HepG2 (cell line): Measurements from ENCODE around the gene CELF6. TPM values are rescaled to one million over a fixed set of nuclear protein-coding genes. Genes with fewer than 3 reads are reported as not detected.

Experiments
- ATAC-seq: fragments of 200-7000 bp; cut with Tn5 transposase; 3 replicates; pipeline ENCODE4 v1.9.1; 2020; ENCODE audit warnings: mild to moderate bottlenecking, moderate library complexity
- BruUV-seq: library from RNA; stranded (reverse); fragments of 400-500 nt; replicated peaks from 2 replicates; lab custom pipeline; 2021; lab: Mats Ljungman, UMichigan
- CTCF ChIA-PET: fragments of 300-600 bp; formaldehyde crosslinking; extraction: SDS; loops from one replicate; lab custom pipeline; 2021; ENCODE audit warnings: low total read pairs, inconsistent platforms, low intra/inter-chr PET ratio; lab: Yijun Ruan, JAX
- POLR2A ChIA-PET: fragments of 350-600 bp; sonication (Branson Sonifier 250); formaldehyde crosslinking; loops from one replicate; lab custom pipeline; 2020; ENCODE audit warnings: antibody characterized with exemption, inconsistent platforms; lab: Yijun Ruan, JAX
- DNase-seq: peaks from one replicate; pipeline ENCODE4 v3.0.0-alpha.2; 2015; ENCODE audit warnings: low spot score
- FAIRE-seq: peaks from 3 replicates; lab custom pipeline; 2011; peaks lifted over from hg19 to GRCh38; lab: Jason Lieb, UNC
- H2AFZ ChIP-seq: one replicate; pipeline ENCODE4 v1.6.1; 2011; ENCODE audit warnings: low read length, inconsistent platforms
- H3K27ac ChIP-seq: fragments of 300-600 bp; 3 replicates; pipeline ENCODE4 v1.8.0; 2011; ENCODE audit warnings: mixed run types, mild to moderate bottlenecking, mixed read lengths, low read length, inconsistent platforms; ENCODE audit not compliant: insufficient read depth; ENCODE audit errors: extremely low read length
- H3K27me3 ChIP-seq, 2 experiments: fragments of 200-600 bp in 1 of 2; 2 replicates in 1 of 2; 3 replicates in 1 of 2; pipeline versions ENCODE4 v1.6.0 to v1.8.0; 2011; ENCODE audit warnings: low read length in 2 of 2, mild to moderate bottlenecking in 2 of 2, moderate library complexity in 2 of 2, inconsistent platforms in 1 of 2; ENCODE audit not compliant: insufficient read depth in 2 of 2, control insufficient read depth in 1 of 2
- H3K36me3 ChIP-seq, 2 experiments: fragments of 200-600 bp in 1 of 2; replicated peaks in 1 of 2; 2 replicates in 1 of 2; 3 replicates in 1 of 2; pipeline versions ENCODE4 v1.5.1 to v1.8.0; 2011; ENCODE audit warnings: low read length in 2 of 2, inconsistent platforms in 1 of 2; ENCODE audit not compliant: insufficient read depth in 2 of 2, control insufficient read depth in 1 of 2
- H3K4me1 ChIP-seq: 2 replicates; pipeline ENCODE4 v1.5.1; 2012; ENCODE audit warnings: low read length, inconsistent platforms; ENCODE audit not compliant: insufficient read depth
- H3K4me2 ChIP-seq: 2 replicates; pipeline ENCODE4 v1.6.0; 2011; ENCODE audit warnings: low read depth, low read length, inconsistent platforms
- H3K4me3 ChIP-seq, 3 experiments: fragments of 200-600 bp in 1 of 3; sonication (generic), shearing (Covaris generic) in 1 of 3; replicated peaks in 1 of 3; 2 replicates each; pipeline ENCODE4 v1.5.1; 2011 to 2016; ENCODE audit warnings: low read length in 3 of 3, inconsistent platforms in 2 of 3, low read depth in 2 of 3, mild to moderate bottlenecking in 2 of 3, control low read depth in 1 of 3, mixed read lengths in 1 of 3; ENCODE audit not compliant: insufficient read depth in 1 of 3
- H3K79me2 ChIP-seq: one replicate; pipeline ENCODE4 v1.6.1; 2011; ENCODE audit warnings: low read length, inconsistent platforms; ENCODE audit not compliant: insufficient read depth
- H3K9ac ChIP-seq: 2 replicates; pipeline ENCODE4 v1.6.0; 2011; ENCODE audit warnings: mild to moderate bottlenecking, low read depth, low read length, inconsistent platforms; ENCODE audit not compliant: insufficient read depth
- H3K9me3 ChIP-seq: 2 replicates; pipeline ENCODE4 v1.5.1; 2012; ENCODE audit warnings: mild to moderate bottlenecking, low read length
- H4K20me1 ChIP-seq: 2 replicates; pipeline ENCODE4 v1.6.0; 2011; ENCODE audit warnings: inconsistent platforms, mild to moderate bottlenecking, low read length, moderate library complexity; ENCODE audit not compliant: insufficient read depth
- SIX1 ChIP-seq: sonication (generic); formaldehyde crosslinking; IDR thresholded peaks from 2 replicates; pipeline ENCODE4 v1.4.0; 2020; ENCODE audit warnings: missing genetic modification reagents, borderline replicate concordance
- ZNF280B ChIP-seq: sonication (generic); formaldehyde crosslinking; IDR thresholded peaks from 2 replicates; pipeline ENCODE4 v1.5.0; 2020; ENCODE audit warnings: missing genetic modification reagents, mild to moderate bottlenecking, borderline replicate concordance
- ZNF740 ChIP-seq: sonication (generic); formaldehyde crosslinking; IDR thresholded peaks from 2 replicates; pipeline ENCODE4 v1.4.0; 2020; ENCODE audit warnings: missing genetic modification reagents
- WGBS: methylation state at CpG from one replicate; pipeline ENCODE4 v1.1.6; 2017; ENCODE audit warnings: low lambda C conversion rate; 5-methylcytosine and 5-hydroxymethylcytosine counted together
- in situ Hi-C: cut with HindIII; loops from 2 replicates; pipeline ENCODE4 v1.10.0; 2017; ENCODE audit warnings: low pct_unique_long_range_greater_than_20kb; ENCODE audit not compliant: extremely low pct_ligation_motif_present
- intact Hi-C: fragments of 100-400 bp; cut with micrococcal nuclease; formaldehyde crosslinking; loops from one replicate; pipeline ENCODE4 v1.10.0; 2022; ENCODE audit not compliant: unreplicated experiment
- polyA plus RNA-seq, 8 experiments: library from polyadenylated mRNA; depleted of rRNA in 3 of 8; stranded (reverse) in 7 of 8; unstranded in 1 of 8; fragments of >200 nt; fragmentation: Illumina TruSeq in 4 of 8; extraction: Trizol in 4 of 8; gene quantifications; 2 replicates each; pipeline versions ENCODE4 v1.2.1 to v1.2.3, GENCODE V29; 2011 to 2016; ENCODE audit warnings: low read depth in 4 of 8, missing spikeins in 1 of 8, mixed read lengths in 1 of 8; ENCODE audit not compliant: insufficient read depth in 1 of 8
- total RNA-seq, 5 experiments: library from RNA; depleted of rRNA; stranded (reverse); fragments of >200 nt; fragmentation: Illumina TruSeq; extraction: Trizol; gene quantifications; 2 replicates each; pipeline ENCODE4 v1.2.3, GENCODE V29; 2016; ENCODE audit warnings: low read depth in 1 of 5

The CELF6 gene
- total and polyA plus RNA-seq, 2 of the 13 experiments (the other 11 are each of a cell fraction or from before 2014, with no cell fraction given): 0.49 to 0.94 TPM

DNA sequence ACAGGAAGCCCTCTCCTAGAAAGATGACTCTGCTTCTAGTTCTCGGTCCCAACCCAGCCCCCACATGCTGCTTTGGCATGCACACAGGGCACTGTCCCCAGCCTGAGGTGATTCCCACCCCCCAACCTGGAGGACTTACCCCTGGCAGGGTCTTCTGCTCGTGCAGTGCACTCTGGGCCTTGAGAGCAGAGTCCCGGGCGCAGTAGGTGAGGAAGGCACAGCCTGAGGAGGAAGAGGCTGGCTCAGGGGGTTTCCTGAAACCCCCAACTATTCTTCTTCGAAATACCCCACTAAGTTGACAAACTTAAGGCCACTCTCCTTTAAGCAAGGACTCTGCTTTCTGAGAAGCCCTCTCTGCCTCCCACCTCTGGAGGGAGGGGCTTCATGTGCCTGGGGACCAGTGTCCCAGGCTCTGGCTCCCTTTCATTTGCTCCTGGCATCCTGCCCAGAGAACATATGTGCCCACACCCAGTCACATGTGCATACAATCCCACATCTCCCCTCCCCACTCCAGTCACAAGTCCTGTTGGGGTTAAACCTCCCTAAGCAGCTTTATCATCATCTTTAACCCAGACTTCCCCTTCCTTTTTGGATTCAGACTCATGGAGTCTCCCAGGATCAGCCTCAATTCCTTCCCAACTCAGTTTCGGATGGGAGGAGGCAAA lies 4.1 kb downstream of the CELF6 start:
- intact Hi-C loops: no loop called here
- FAIRE-seq (no peak), ATAC-seq (no peak), DNase-seq (no peak)
- peaks cover 7% of the 10 kb centered on the region; the same call in 1 of the 2 replicates for H3K4me1 ChIP-seq
- H2AFZ ChIP-seq: no peak overlapping the region
- H3K9ac ChIP-seq: no peak overlapping the region
- BruUV-seq: no TSS peak
- CTCF ChIA-PET: no interaction called here
- no peaks in the 10 kb centered on the region for H4K20me1 ChIP-seq
- H3K27me3 ChIP-seq: no peaks in the 10 kb centered on the region
- no peak for TF ChIP-seq SIX1
- no peaks in the 10 kb centered on the region for H3K9me3 ChIP-seq
- POLR2A ChIA-PET: no interaction called here
- no peaks in the 10 kb centered on the region for H3K36me3 ChIP-seq
- H3K4me3 ChIP-seq: no peak overlapping the region
- 68% methylated on average over 2 of the region's 6 CpGs for WGBS
- in situ Hi-C loops: no loop called here
- H3K79me2 ChIP-seq: no peaks in the 10 kb centered on the region
- no peak overlapping the region for H3K27ac ChIP-seq
- H3K4me2 ChIP-seq: no peak overlapping the region

- 84% methylated on average over 2 of the region's 2 CpGs for WGBS
- Histone ChIP-seq H3K4me2 (no peak overlapping the region), H3K4me1 (peaks cover 7% of the 10 kb centered on the region; the same call in 1 of the 2 replicates), H3K27ac (no peak overlapping the region), H3K9me3 (no peaks in the 10 kb centered on the region), H3K36me3 (no peaks in the 10 kb centered on the region), H2AFZ (no peak overlapping the region), H4K20me1 (no peaks in the 10 kb centered on the region), H3K9ac (no peak overlapping the region), H3K79me2 (no peaks in the 10 kb centered on the region), H3K27me3 (no peaks in the 10 kb centered on the region), H3K4me3 (no peak overlapping the region)
- ChIA-PET POLR2A (no interaction called here), CTCF (no interaction called here)
- intact Hi-C loops: no loop called here
- ATAC-seq: no peak
- BruUV-seq: no TSS peak
- no peak for TF ChIP-seq ZNF740 (CRISPR knock-in tag)
- no peak for TF ChIP-seq ZNF280B (CRISPR knock-in tag)
- FAIRE-seq: no peak
- DNase-seq: no peak
- in situ Hi-C loops: no loop called here
Measured at GRCh38 chr15:72313881-72314280, 6.1 kb downstream of the CELF6 start.
